Measurements from ENCODE around the gene KCTD15.

The KCTD15 gene

GRCh38 chr19:33815380-33816340 is 19.0 kb downstream of the KCTD15 start:
- DNase-seq: peak; percentile 56 to 59

DNA sequence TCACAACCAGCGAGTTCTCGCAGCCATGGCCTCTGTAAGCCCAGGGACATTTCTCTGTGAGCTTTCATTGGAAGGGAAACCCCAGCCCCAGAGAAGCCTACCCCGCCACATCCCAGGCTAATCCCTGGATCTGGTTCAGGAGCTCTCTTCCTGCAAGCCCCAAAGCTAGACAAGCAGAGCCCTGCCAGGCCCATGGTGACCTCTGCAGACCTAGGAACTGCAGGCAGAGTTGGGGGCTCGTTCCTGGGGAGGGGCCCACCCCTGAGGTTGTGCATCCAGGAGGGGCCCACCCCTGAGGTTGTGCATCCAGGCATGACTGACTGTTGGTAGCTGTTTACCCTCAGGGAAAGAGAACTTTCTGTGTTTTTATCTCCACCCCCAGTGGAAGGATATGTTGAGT is 21.7 kb downstream of the KCTD15 start:
- DNase-seq: no peak

GRCh38 chr19:33819078-33819477 is 22.4 kb downstream of the KCTD15 start:
- DNase-seq: peak in 1 of 2 donors; percentile 33

GRCh38 chr19:33819506-33819879 is 22.8 kb downstream of the KCTD15 start:
- no peak for DNase-seq

DNA sequence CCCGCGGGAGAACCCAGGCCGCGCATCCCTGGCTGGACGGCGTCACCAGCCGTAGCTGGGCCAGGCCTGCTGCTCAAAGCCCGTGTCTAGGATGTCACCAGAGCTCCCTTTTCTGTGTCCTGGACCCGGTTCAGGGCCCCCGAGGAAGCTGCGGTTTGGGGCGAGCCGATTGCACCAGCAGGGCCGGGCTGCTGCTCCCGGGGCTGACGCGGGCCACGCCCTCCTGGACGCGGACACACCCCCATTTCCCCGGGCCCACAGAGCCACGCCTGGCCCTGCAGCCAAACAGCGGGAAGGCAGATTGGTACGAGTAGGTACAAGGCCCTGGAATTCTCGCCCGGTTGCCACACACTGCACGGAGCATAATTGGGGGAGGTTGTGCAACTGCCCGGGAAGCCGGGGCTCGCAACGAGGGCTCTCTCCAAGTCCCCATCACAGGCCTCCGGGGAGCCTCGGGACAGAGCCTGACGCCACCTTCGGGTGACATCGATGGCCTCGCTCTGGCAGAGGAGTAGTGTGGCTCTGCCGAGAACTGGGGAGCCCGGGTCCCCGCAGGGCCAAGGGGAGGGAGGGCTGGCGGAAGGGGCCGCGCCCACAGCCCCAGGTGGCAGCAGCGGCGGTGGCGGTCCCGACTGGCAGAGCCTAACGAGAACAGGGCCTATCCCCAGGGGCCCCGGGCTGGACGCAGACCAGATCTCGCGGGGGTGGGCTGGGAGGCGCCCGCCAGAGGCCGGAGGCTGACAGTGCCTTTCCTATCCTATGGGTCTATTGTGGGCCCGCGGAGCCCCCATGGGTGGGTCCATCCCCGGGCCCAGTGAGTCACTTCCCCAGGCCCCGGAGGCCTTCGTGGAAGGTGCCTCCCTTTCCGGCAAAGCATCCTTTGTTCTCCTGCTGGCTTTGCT is 23.5 kb downstream of the KCTD15 start:
- peak; percentile 70 to 88 for DNase-seq

DNA sequence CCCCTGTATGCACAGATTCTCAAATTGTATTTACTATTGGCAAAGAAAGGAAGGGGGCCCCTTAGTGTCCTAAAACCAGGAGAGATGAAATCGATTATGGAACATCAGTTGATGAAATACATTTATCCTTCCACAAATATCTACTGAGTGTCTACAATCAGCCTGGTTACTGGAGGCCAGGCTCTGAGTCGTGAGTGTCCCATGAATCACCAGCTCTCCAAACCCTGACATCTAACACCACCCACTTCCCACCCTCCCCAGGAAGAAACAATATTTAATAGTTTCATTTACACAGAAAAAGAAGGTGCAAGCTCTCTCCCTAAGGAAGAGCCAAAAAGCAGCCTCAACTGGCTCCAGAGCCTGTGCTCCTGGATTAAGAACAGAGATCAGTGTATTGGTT is 25.2 kb downstream of the KCTD15 start:
- DNase-seq: no peak

DNA sequence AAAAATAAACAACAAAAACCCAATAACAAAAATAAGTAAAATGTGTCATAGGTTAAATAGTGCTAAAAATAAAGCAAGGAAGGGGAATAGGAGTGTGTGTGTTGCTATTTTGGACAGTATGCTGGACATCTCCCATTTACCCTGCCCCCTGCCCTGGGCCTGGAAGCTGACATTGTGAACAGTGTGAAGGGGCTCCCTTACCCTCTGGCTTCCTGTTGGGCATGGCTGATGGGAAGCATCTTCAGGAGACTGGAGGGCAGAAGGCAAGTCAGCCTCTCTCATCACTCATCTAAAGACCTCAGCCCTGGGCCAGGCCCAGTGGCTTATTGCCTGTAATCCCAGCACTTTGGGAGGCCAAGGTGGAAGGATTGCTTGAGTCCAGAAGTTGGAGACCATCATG is 26.7 kb downstream of the KCTD15 start:
- DNase-seq: no peak

DNA sequence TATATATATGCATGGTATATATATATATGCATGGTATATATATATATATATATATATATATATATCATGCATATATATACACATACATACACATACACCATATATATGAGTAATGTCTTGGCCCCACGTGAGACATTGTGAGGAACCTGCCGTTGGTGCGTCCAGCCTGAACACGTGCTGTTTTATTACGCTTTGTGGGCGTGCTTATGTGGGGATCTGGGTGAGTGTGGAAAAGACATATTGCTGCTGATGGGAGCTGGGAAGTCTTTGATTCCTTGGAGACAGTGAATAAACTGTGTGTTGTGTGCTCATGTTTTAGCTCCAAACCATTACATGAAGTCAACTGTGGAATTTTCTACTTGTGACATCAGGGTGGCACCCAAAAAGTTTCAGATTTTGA is 28.9 kb downstream of the KCTD15 start:
- DNase-seq: no peak

DNA sequence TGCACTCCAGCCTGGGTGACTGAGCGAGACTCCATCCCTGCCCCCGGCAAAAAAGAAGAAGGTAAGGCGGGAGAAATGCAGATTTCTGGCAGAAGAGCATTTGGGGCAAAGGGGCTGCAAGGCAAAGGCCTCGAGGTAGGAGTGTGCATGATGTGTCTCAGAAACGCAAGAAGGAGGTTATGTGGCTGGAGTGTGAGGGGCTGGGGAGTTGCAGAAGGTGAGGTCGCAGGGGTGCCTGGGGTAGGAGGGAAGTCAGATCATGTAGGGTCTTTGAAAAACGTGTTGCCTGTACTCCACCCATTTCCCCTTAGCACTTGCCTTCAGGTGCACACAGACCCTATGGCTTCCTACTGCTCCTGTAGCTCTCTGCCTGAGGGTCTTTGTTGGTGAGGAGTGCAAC is 29.9 kb downstream of the KCTD15 start:
- no peak for DNase-seq

DNA sequence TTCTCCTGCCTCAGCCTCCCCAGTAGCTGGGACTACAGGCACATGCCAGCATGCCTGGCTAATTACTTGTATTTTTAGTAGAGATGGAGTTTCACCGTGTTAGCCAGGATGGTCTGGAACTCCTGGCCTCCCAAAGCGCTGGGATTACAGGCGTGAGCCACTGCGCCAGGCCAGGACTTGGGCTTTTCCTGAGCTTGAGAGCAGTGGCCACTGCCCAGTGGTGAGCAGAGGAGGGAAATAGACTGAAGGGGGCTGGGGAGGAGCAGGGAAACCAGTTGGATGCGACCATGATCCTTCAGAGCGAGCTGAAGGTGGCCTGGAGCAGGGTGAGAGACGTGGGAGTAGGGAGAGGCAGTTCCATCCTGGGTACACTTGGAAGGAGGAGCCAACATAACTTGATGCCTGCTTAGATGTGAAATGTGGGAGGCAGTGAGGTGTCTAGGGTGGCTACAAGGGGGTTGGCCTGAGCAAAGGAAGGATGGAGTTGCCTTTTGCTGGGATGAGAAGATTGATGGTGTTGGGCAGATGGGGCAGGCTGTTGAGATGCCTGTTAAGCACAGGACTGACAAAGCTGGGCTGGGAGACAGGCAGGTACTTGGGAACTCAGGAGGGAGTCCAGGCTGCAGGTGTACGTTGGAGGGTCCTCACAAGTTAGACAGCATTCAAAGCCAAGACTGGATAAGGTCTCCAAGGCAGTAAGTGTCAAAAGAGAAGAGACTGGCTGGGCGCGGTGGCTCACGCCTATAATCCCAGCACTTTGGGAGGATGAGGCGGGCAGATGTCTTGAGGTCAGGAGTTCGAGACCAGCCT is 31.8 kb downstream of the KCTD15 start:
- DNase-seq: no peak

- DNase-seq: no peak
Observed at GRCh38 chr19:33830264-33830663, 33.6 kb downstream of the KCTD15 start.

GRCh38 chr19:33831825-33832224 is 35.2 kb downstream of the KCTD15 start:
- no peak for DNase-seq

- DNase-seq: no peak
Observed at GRCh38 chr19:33832633-33833032, 36.0 kb downstream of the KCTD15 start.

- DNase-seq: no peak
Observed at GRCh38 chr19:33840382-33840781, 43.7 kb downstream of the KCTD15 start.

GRCh38 chr19:33840783-33841182 is 44.1 kb downstream of the KCTD15 start:
- no peak for DNase-seq

DNA sequence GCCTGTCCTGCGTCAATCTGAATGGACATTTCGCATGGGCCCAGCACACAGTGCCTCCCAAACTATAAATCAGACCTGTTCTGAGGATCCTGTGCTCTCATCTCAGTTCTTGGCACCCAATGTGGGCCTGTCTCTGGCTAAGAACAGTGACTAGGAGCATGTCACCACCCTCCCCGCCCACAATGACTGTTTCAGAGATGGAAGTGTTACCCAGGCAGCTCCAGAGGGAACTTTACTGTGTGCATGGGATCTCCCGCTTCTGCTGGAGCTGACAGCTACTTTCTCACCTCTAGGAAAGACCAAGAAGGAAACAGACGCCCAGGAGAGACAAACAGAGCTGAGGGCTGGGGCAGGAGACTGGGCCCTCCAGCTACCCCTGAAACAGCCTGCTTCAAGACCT is 45.0 kb downstream of the KCTD15 start:
- no peak for DNase-seq

- DNase-seq: no peak
Observed at GRCh38 chr19:33844478-33844877, 47.8 kb downstream of the KCTD15 start.

DNA sequence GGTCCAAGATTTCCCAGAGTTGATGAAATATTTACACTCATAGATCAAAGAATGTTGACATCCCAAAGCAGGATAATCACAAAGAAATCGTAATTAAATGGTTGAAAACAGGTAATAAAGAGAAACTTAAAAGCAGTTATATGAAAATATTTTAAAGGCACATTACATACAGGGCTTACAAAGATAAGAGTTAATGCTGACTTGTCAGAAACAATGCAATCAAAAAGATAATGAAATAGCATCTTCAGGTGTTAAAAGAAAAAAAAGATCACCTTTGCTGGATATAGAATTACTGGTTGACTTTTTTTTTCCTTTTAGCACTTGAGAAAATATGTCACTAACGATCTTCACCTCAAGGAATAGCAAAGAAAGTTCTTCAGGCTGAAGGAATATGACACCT is 48.8 kb downstream of the KCTD15 start:
- DNase-seq: no peak

- no peak for DNase-seq
Observed at GRCh38 chr19:33849551-33850147, 53.0 kb downstream of the KCTD15 start.

GRCh38 chr19:33859016-33859415 is 62.3 kb downstream of the KCTD15 start:
- DNase-seq: no peak

- DNase-seq: no peak
Observed at GRCh38 chr19:33860312-33861090, 63.8 kb downstream of the KCTD15 start.

DNA sequence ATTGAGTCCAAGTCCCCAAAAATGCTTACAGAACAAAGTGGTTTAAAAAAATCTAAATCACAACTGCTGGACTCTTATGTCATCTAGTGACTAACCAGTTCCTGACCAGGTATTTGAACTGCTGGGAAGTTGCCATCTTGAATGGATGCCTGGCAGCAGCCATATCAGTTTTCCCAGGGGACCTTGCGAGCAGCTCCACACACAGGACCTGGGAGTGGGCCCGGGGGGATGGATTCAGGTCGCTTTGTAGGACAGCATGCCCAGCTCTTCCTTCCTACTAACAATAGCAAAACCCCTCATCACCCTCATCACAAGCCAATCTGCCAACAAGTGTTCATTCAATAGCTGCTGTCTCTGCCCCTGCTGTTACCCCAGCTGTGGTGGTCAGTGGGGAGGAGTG is 65.3 kb downstream of the KCTD15 start:
- no peak for DNase-seq
